ENCODE data around the gene ANKRD63.

The ANKRD63 gene

GRCh38 chr15:40255033-40255432, 27.8 kb downstream of the ANKRD63 start:
- no peak for DNase-seq

GRCh38 chr15:40254452-40254851, 28.4 kb downstream of the ANKRD63 start:
- DNase-seq: no peak

- peak in 1 of 2 experiments; percentile 56 for DNase-seq
Measured at GRCh38 chr15:40253167-40253790, 29.6 kb downstream of the ANKRD63 start.

- DNase-seq: peak; percentile 52 to 86
Measured at GRCh38 chr15:40252438-40253166, 30.3 kb downstream of the ANKRD63 start.

GRCh38 chr15:40252141-40252437, 30.8 kb downstream of the ANKRD63 start:
- peak in 1 of 2 experiments; percentile 81 for DNase-seq

GRCh38 chr15:40251486-40252140, 31.3 kb downstream of the ANKRD63 start:
- no peak for DNase-seq

- no peak for DNase-seq
Measured at GRCh38 chr15:40250771-40251483, 31.9 kb downstream of the ANKRD63 start.

GRCh38 chr15:40250304-40250656, 32.6 kb downstream of the ANKRD63 start:
- no peak for DNase-seq

GRCh38 chr15:40249477-40250303, 33.2 kb downstream of the ANKRD63 start:
- no peak for DNase-seq

GRCh38 chr15:40248006-40248783, 34.7 kb downstream of the ANKRD63 start:
- no peak for DNase-seq

GRCh38 chr15:40247406-40247971, 35.4 kb downstream of the ANKRD63 start:
- no peak for DNase-seq

GRCh38 chr15:40246496-40247280, 36.2 kb downstream of the ANKRD63 start:
- DNase-seq: no peak

- no peak for DNase-seq
Measured at GRCh38 chr15:40245666-40246450, 37.0 kb downstream of the ANKRD63 start.

GRCh38 chr15:40244961-40245523, 37.8 kb downstream of the ANKRD63 start:
- peak in 1 of 2 experiments; percentile 57 for DNase-seq

- DNase-seq: no peak
Measured at GRCh38 chr15:40243126-40243810, 39.6 kb downstream of the ANKRD63 start.

- no peak for DNase-seq
Measured at GRCh38 chr15:40242601-40243000, 40.3 kb downstream of the ANKRD63 start.

GRCh38 chr15:40242213-40242599, 40.7 kb downstream of the ANKRD63 start:
- DNase-seq: no peak

GRCh38 chr15:40241269-40242212, 41.3 kb downstream of the ANKRD63 start:
- no peak for DNase-seq

Measured in NCI-H526 (cell line).